HL-60 (cell line): ENCODE data around the gene APPBP2.

ENCODE experiments used
- CTCF ChIP-seq: IDR thresholded peaks from one replicate; pipeline ENCODE4 v1.5.1; 2011; ENCODE audit warnings: low read length, control low read depth, inconsistent platforms; ENCODE audit not compliant: insufficient read depth
- GABPA ChIP-seq: IDR thresholded peaks from 2 replicates; pipeline ENCODE4 v1.6.1; 2012; ENCODE audit warnings: low read depth
- POLR2AphosphoS5 ChIP-seq: IDR thresholded peaks from 2 replicates; pipeline ENCODE4 v1.6.1; 2012; ENCODE audit warnings: low read depth
- SPI1 ChIP-seq: IDR thresholded peaks from 2 replicates; pipeline ENCODE4 v1.6.1; 2012; ENCODE audit warnings: low read depth, mild to moderate bottlenecking, borderline replicate concordance

- TF ChIP-seq SPI1 = no peak
- TF ChIP-seq CTCF = no peak
- TF ChIP-seq GABPA = no peak
- no peak for TF ChIP-seq POLR2AphosphoS5
Measured at GRCh38 chr17:60442271-60443173, 83.5 kb downstream of the APPBP2 start.
